Right lobe of liver (tissue), 6 donors: Measurements from ENCODE around the gene SIGLEC5. TPM values are rescaled to one million over a fixed set of nuclear protein-coding genes. Genes with fewer than 3 reads are reported as not detected.
A peak's percentile ranks its signal among the peaks of the same experiment; 100 is the strongest.

Source experiments
- ATAC-seq, 4 donors: fragments of 200-7000 bp; cut with Tn5 transposase; one replicate each; pipeline ENCODE4 v1.9.1; 2020; ENCODE audit warnings: mild to moderate bottlenecking in 4 of 4, moderate library complexity in 4 of 4
- DNase-seq, 3 donors: peaks; one replicate each; pipeline ENCODE4 v3.0.0-alpha.2; 2020
- H3K27ac ChIP-seq, 3 donors: fragments of 200-600 bp; one replicate each; pipeline ENCODE4 v1.8.0; 2022
- H3K27me3 ChIP-seq, 2 donors: fragments of 200-600 bp; one replicate each; pipeline ENCODE4 v1.8.0; 2022
- H3K36me3 ChIP-seq, 4 donors: fragments of 200-600 bp; sonication (generic) in 1 of 4; one replicate each; pipeline versions ENCODE4 v1.5.1 to v1.8.0; 2017 to 2022; ENCODE audit warnings: control low read depth in 1 of 4
- H3K4me1 ChIP-seq, 4 donors: fragments of 200-600 bp; sonication (generic) in 1 of 4; one replicate each; pipeline versions ENCODE4 v1.5.1 to v1.8.0; 2017 to 2022; ENCODE audit warnings: control low read depth in 1 of 4
- H3K4me3 ChIP-seq, 3 donors: fragments of 200-600 bp; one replicate each; pipeline ENCODE4 v1.8.0; 2022
- H3K9me3 ChIP-seq, 4 donors: fragments of 200-600 bp; sonication (generic) in 1 of 4; one replicate each; pipeline versions ENCODE4 v1.5.1 to v1.8.0; 2017 to 2022; ENCODE audit warnings: control low read depth in 1 of 4
- CTCF ChIP-seq, 4 donors: fragments of 200-600 bp in 3 of 4; fragments of 450-650 bp in 1 of 4; IDR thresholded peaks; one replicate each; pipeline versions ENCODE4 v1.5.1 to v1.8.0; 2016 to 2022; ENCODE audit warnings: antibody characterized with exemption in 4 of 4, mild to moderate bottlenecking in 2 of 4
- POLR2A ChIP-seq: fragments of 450-650 bp; IDR thresholded peaks from one replicate; pipeline ENCODE4 v1.6.1; 2017; ENCODE audit warnings: antibody characterized with exemption, mild to moderate bottlenecking
- WGBS: methylation state at CpG from one replicate; pipeline ENCODE4 v1.1.6; 2018; ENCODE audit warnings: low coverage, low lambda C conversion rate; ENCODE audit not compliant: insufficient coverage; ENCODE audit errors: missing lambda C conversion rate; 5-methylcytosine and 5-hydroxymethylcytosine counted together
- intact Hi-C, 2 donors: fragments of 100-400 bp; cut with DNase I; formaldehyde crosslinking; loops; one replicate each; pipeline versions ENCODE4 v1.11.2 to v1.14.1; 2022
- total RNA-seq, 6 experiments: library from RNA; depleted of rRNA in 2 of 6; stranded (reverse); fragments of >200 nt in 2 of 6; fragmentation: NEBNext Ultra II Directional in 3 of 6; extraction: Animal tissue kit (Norgen Biotek cat#: 25700) in 3 of 6; gene quantifications; one replicate each; pipeline versions ENCODE4 v1.1.0 to v1.2.4, GENCODE V29; 2016 to 2023
- donor health status: DM: no; HTN: yes; CAD: no.
- donor health status: DM: no; HTN: no; CAD: no.
- donor health status: DM: no; HTN: no; CAD: no.
- donor health status: DM: no; HTN: yes; CAD: no.
- donor health status: DM: no; HTN: yes; CAD: no.

Gene SIGLEC5
- total RNA-seq, 6 experiments from 2014 or later, result 0.89 to 1.1 (median 0.92) TPM; not detected in 3

DNA sequence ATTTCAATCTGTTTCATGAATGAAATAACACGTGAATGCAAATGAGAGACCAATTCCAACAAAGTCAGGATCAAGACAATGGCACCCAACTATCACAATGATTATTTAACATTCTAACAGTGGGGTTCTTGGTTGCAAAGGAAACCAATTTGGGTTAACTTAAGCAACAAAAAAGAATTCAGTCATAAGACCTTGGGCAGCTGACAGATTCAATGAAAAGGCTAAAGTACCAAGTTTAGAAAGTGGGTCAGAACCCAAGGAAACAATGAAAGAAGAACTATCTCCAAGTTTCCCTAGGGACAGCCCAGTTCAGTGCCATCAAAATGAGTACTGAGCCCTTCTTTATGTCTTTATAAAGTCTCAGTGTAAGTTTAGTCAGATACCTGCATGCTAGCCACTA lies 33.9 kb upstream of the SIGLEC5 start:
- DNase-seq (no peak), ATAC-seq (no peak)
- no peaks in the 10 kb centered on the region for H3K9me3 ChIP-seq
- 11% methylated on average over 1 of the region's 1 CpG for WGBS
- H3K4me3 ChIP-seq, result no peak overlapping the region
- TF ChIP-seq CTCF (IDR thresholded peaks at IDR 0.05) (no peak), POLR2A (no peak)
- no peaks in the 10 kb centered on the region for H3K4me1 ChIP-seq
- H3K27me3 ChIP-seq, result no peaks in the 10 kb centered on the region
- intact Hi-C loops, result no loop called here
- H3K27ac ChIP-seq, result no peak overlapping the region
- H3K36me3 ChIP-seq, result no peaks in the 10 kb centered on the region

DNA sequence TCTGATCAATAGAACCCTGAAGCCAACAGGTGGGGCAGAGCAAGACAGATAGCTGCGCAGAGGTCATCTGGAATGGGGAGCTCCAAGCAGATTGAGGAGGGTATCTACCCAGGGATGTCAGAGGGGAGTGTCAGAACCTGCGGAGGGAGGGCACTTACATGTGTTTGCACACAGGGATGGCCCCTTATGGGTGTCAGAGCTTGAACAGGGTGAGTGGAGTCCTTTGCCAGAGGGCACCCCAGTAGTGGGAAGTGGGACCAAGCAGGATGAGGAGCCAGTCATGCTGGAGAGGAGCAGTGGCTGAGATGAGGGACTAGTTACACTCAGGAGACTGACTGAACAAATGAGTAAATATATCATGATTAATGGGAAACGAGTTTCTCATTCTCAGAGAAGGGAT lies 33.4 kb upstream of the SIGLEC5 start:
- intact Hi-C loops, result no loop called here
- TF ChIP-seq POLR2A, result no peak
- WGBS, result 30% methylated on average over 3 of the region's 3 CpGs
- no peak overlapping the region for H3K27ac ChIP-seq
- H3K4me3 ChIP-seq, result no peak overlapping the region
- no peak for DNase-seq
- no peaks in the 10 kb centered on the region for H3K27me3 ChIP-seq
- no peaks in the 10 kb centered on the region for H3K9me3 ChIP-seq
- no peaks in the 10 kb centered on the region for H3K4me1 ChIP-seq
- no peaks in the 10 kb centered on the region for H3K36me3 ChIP-seq
- no peak for ATAC-seq

- 9% methylated on average over 8 of the region's 10 CpGs for WGBS
- peak in 3 of 4 donors; percentile 60 to 70 (median 66) for ATAC-seq
Observed at GRCh38 chr19:51660975-51661600, 30.9 kb upstream of the SIGLEC5 start.

GRCh38 chr19:51654783-51655182 lies 24.6 kb upstream of the SIGLEC5 start:
- intact Hi-C loops, result loop anchor here in 1 of 2 donors (10.0 kb wide), 1 partner anchor 170 kb away; no protein-coding TSS in a partner anchor
- Histone ChIP-seq H3K27me3 (no peaks in the 10 kb centered on the region), H3K36me3 (no peaks in the 10 kb centered on the region), H3K4me3 (no peak overlapping the region), H3K27ac (no peak overlapping the region), H3K9me3 (no peaks in the 10 kb centered on the region), H3K4me1 (peaks cover 0 to 3% (median 0%) of the 10 kb centered on the region in 4 donors)
- ATAC-seq (no peak), DNase-seq (no peak)
- WGBS, result 49% methylated on average over 4 of the region's 4 CpGs
- TF ChIP-seq POLR2A (no peak), CTCF (IDR thresholded peaks at IDR 0.05) (no peak)

More at GRCh38 chr19:51660975-51661600, 30.9 kb upstream of the SIGLEC5 start:
- H3K27me3 ChIP-seq, result no peaks in the 10 kb centered on the region
- no peaks in the 10 kb centered on the region for H3K36me3 ChIP-seq
- DNase-seq, result peak in 2 of 3 donors; percentile 60 to 67
- H3K4me3 ChIP-seq, result no peak overlapping the region
- peaks cover 0 to 3% (median 0%) of the 10 kb centered on the region in 4 donors for H3K4me1 ChIP-seq
- no peak overlapping the region for H3K27ac ChIP-seq
- intact Hi-C loops, result no loop called here
- H3K9me3 ChIP-seq, result no peaks in the 10 kb centered on the region
- TF ChIP-seq POLR2A, result no peak
- peak in 3 of 4 donors; percentile 40 to 55 (median 45) for TF ChIP-seq CTCF (IDR thresholded peaks at IDR 0.05)

GRCh38 chr19:51653162-51653561 lies 23.0 kb upstream of the SIGLEC5 start:
- intact Hi-C loops, result loop anchor here in 1 of 2 donors (10.0 kb wide), 1 partner anchor 168 kb away; no protein-coding TSS in a partner anchor
- WGBS, result 46% methylated on average over 2 of the region's 2 CpGs
- no peak for ATAC-seq
- TF ChIP-seq CTCF (IDR thresholded peaks at IDR 0.05), result no peak
- Histone ChIP-seq H3K4me3 (no peak overlapping the region), H3K4me1 (peaks cover 0 to 3% (median 0%) of the 10 kb centered on the region in 4 donors), H3K36me3 (no peaks in the 10 kb centered on the region), H3K9me3 (no peaks in the 10 kb centered on the region), H3K27me3 (no peaks in the 10 kb centered on the region), H3K27ac (no peak overlapping the region)
- no peak for DNase-seq
